Peyer's patch (tissue), 4 donors: ENCODE data around the gene RCVRN.

Experiments used
- CTCF ChIP-seq, 6 experiments: fragments of 450-650 bp in 4 of 6; fragments of 200-600 bp in 2 of 6; sonication (generic) in 1 of 6; IDR thresholded peaks; one replicate each; pipeline ENCODE4 v1.5.1; 2017 to 2019; ENCODE audit warnings: antibody characterized with exemption in 6 of 6, mild to moderate bottlenecking in 3 of 6, moderate library complexity in 1 of 6
- POLR2A ChIP-seq, 2 donors: fragments of 450-650 bp; IDR thresholded peaks; one replicate each; pipeline ENCODE4 v1.5.1; 2017; ENCODE audit warnings: antibody characterized with exemption in 2 of 2, mild to moderate bottlenecking in 2 of 2, moderate library complexity in 2 of 2

GRCh38 chr17:9886141-9886930, 18.7 kb downstream of the RCVRN start:
- TF ChIP-seq CTCF (IDR thresholded peaks at IDR 0.05) (no peak), POLR2A (IDR thresholded peaks at IDR 0.05) (no peak)
